Stimulated activated CD4-positive, alpha-beta T cell treated with anti-CD3 and anti-CD28 coated beads, Interleukin-12 subunit alpha, Interleukin-12 subunit beta, amount 100 ng/mL, for 4 hours (primary cell): ENCODE results near the gene CHTOP.
"Not testable (repeated sequence)": the region's sequence is repeated elsewhere in the genome, so short reads cannot be mapped to it uniquely, and the experiment has no call there.

Experiments
- DNase-seq: peaks from one replicate; pipeline ENCODE4 v3.0.0-alpha.2; 2020

The CHTOP gene

GRCh38 chr1:153633754-153634665 lies at the start of gene CHTOP:
Gene CHTOP, plus strand, starts transcription at chr1:153634066. Its CDS starts 2,523 bp downstream, at chr1:153636589.
- DNase-seq = peak; percentile 94

- DNase-seq = no peak
Measured at GRCh38 chr1:153585006-153585405, 48.9 kb upstream of the CHTOP start.

GRCh38 chr1:153586347-153586746 lies 47.5 kb upstream of the CHTOP start:
- no peak for DNase-seq

GRCh38 chr1:153587314-153587713 lies 46.6 kb upstream of the CHTOP start:
- DNase-seq = no peak

GRCh38 chr1:153588033-153588432 lies 45.8 kb upstream of the CHTOP start:
- DNase-seq = not testable (repeated sequence)

GRCh38 chr1:153588482-153588881 lies 45.4 kb upstream of the CHTOP start:
- no peak for DNase-seq

- no peak for DNase-seq
Measured at GRCh38 chr1:153592748-153593147, 41.1 kb upstream of the CHTOP start.

GRCh38 chr1:153597206-153597605 lies 36.7 kb upstream of the CHTOP start:
- no peak for DNase-seq

- no peak for DNase-seq
Measured at GRCh38 chr1:153598309-153599172, 35.3 kb upstream of the CHTOP start.

GRCh38 chr1:153599847-153600246 lies 34.0 kb upstream of the CHTOP start:
- no peak for DNase-seq

GRCh38 chr1:153602749-153603148 lies 31.1 kb upstream of the CHTOP start:
- DNase-seq = no peak

- DNase-seq = no peak
Measured at GRCh38 chr1:153606194-153606593, 27.7 kb upstream of the CHTOP start.

- DNase-seq = no peak
Measured at GRCh38 chr1:153607381-153607780, 26.5 kb upstream of the CHTOP start.

GRCh38 chr1:153608089-153608682 lies 25.7 kb upstream of the CHTOP start:
- no peak for DNase-seq

- DNase-seq = no peak
Measured at GRCh38 chr1:153608742-153609584, 24.9 kb upstream of the CHTOP start.

GRCh38 chr1:153609585-153609907 lies 24.3 kb upstream of the CHTOP start:
- no peak for DNase-seq

GRCh38 chr1:153610334-153610733 lies 23.5 kb upstream of the CHTOP start:
- no peak for DNase-seq

- no peak for DNase-seq
Measured at GRCh38 chr1:153610811-153611301, 23.0 kb upstream of the CHTOP start.

- DNase-seq = no peak
Measured at GRCh38 chr1:153611356-153611755, 22.5 kb upstream of the CHTOP start.

GRCh38 chr1:153612111-153612754 lies 21.6 kb upstream of the CHTOP start:
- DNase-seq = no peak

- DNase-seq = no peak
Measured at GRCh38 chr1:153612755-153613331, 21.0 kb upstream of the CHTOP start, which contains the start of gene S100A16. Gene S100A16, minus strand, starts transcription at chr1:153613137. Its CDS starts 4,986 bp downstream, at chr1:153608151.
